Measurements from ENCODE around the gene MAPK8. TPM values are rescaled to one million over a fixed set of nuclear protein-coding genes. Genes with fewer than 3 reads are reported as not detected.

The MAPK8 gene
- total RNA-seq, 1 donor from 2014 or later, result 47.4 TPM

DNA sequence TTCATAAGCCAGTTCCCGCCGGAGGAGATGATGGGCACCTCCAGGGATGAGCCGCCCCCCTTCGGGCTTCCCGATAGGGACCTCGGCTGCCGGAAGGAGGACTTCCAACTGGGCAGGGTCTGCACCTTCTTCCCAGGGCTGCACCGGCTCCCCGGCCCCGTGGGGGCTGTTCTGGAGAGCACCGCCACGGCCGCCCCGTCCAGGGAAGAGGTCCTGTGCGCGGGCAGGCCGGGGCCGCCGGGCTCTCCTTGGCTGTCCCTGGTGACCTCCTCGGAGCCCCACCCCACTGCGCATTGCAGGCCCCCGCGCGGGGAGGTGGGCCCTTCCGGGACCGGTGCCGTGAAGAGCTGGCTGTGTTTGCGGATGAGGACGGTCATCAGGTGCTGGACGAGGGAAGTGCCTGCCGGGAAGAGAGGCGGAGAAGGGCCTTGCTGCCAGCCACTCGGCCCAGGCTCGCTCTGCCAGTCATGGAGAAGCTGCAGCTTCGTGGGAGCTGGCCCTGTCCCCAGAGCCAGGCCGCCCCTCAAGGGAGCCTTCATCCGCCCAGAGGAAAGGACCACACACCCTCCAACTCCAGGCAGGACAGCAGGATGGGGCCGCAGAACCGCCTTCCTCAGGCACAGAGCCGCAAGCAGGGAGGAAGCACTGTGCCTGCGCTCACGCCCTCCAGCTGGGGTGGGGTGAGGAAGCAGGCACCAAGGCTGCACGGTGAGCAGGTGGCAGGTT lies 144.4 kb downstream of the MAPK8 start:
- peaks cover 11% of the 10 kb centered on the region for H3K4me1 ChIP-seq (ENCODE audit: insufficient read depth, low read length)
- Mint-ChIP-seq H3K36me3 (ENCODE audit: low read depth, unreplicated experiment) (peaks cover 3% of the 10 kb centered on the region), H3K27ac (ENCODE audit: unreplicated experiment) (no peak overlapping the region), H3K9me3 (ENCODE audit: unreplicated experiment) (peaks cover 6% of the 10 kb centered on the region), H3K4me1 (ENCODE audit: low read depth, unreplicated experiment) (peaks cover 6% of the 10 kb centered on the region), H3K4me3 (ENCODE audit: unreplicated experiment) (no peak overlapping the region), H3K27me3 (ENCODE audit: low read depth, unreplicated experiment) (peaks cover 15% of the 10 kb centered on the region)
- no peaks in the 10 kb centered on the region for H3K9me3 ChIP-seq (ENCODE audit: insufficient read depth, low read depth, low read length)
- H3K9ac ChIP-seq (ENCODE audit: low read length), result no peak overlapping the region
- H3K79me2 ChIP-seq (ENCODE audit: insufficient read depth, low read length), result no peaks in the 10 kb centered on the region
- peaks cover 7% of the 10 kb centered on the region for H3K36me3 ChIP-seq (ENCODE audit: insufficient read depth, low read length)
- H2AFZ ChIP-seq (ENCODE audit: low read depth, low read length), result no peak overlapping the region
- H3K27ac ChIP-seq (ENCODE audit: low read depth, low read length), result no peak overlapping the region
- no peak overlapping the region for H3K4me3 ChIP-seq (ENCODE audit: insufficient read depth, low read depth, low read length)
- peaks cover 61% of the 10 kb centered on the region for H4K20me1 ChIP-seq (ENCODE audit: insufficient read depth, low read length)
- TF ChIP-seq EZH2 (IDR thresholded peaks at IDR 0.05; ENCODE audit: insufficient read depth, low read length) (no peak), CTCF (IDR thresholded peaks at IDR 0.05; ENCODE audit: insufficient read depth, low read depth, low read length) (no peak)
- DNase-seq (ENCODE audit: low read depth) (no peak), FAIRE-seq (no peak)
- no peaks in the 10 kb centered on the region for H3K27me3 ChIP-seq (ENCODE audit: insufficient read depth, low read length)
- H3K4me2 ChIP-seq (ENCODE audit: low read length), result no peak overlapping the region

DNA sequence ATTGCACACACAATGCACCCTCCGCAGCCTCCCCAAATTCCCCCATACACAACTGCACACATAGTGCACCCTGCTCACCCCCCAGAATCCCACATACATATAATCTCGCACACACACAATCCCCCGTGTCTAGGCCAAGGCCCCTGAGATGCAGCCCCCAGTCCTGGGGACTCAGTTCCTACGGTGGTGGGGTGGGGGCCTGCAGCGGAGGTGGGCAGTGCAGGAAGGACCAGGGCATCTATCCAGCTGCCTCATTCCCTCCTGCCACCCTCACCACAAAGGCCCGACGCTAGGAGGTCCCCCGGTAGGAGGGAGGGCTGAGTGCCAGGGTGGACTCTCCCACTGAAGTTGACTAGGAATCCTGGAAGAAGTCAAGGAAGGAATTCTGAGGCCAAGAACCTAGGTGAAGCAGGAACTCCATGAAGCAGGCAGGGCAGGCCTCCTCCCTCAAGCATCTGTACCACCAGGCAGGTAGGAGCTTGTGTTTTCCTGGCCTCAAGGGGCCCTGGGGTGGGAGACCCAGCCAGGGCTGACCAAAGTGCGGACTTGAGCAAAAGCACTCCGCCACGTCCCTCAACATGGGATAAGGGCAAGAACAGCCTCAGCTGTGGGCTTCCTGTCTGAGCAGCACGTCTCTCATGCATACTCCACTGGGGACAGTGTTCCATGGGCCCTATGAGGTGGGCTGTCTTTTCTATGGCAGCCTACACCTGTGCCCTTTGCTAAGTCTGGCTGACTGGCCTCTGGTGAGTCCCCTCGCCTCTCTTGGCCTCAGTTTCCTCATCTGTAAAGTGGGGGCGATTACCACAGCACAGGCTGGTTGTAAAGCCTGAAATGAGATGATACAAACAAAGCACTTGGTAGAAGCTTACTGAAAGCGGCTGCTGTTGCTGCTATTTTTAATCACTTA lies 145.7 kb downstream of the MAPK8 start:
- H3K27ac ChIP-seq (ENCODE audit: low read depth, low read length), result no peak overlapping the region
- H3K27ac Mint-ChIP-seq (ENCODE audit: unreplicated experiment), result no peak overlapping the region
- no peaks in the 10 kb centered on the region for H3K27me3 ChIP-seq (ENCODE audit: insufficient read depth, low read length)
- peaks cover 7% of the 10 kb centered on the region for H3K36me3 ChIP-seq (ENCODE audit: insufficient read depth, low read length)
- no peak overlapping the region for H3K4me3 ChIP-seq (ENCODE audit: insufficient read depth, low read depth, low read length)
- no peaks in the 10 kb centered on the region for H3K9me3 ChIP-seq (ENCODE audit: insufficient read depth, low read depth, low read length)
- FAIRE-seq, result no peak
- H3K9ac ChIP-seq (ENCODE audit: low read length), result no peak overlapping the region
- no peak overlapping the region for H2AFZ ChIP-seq (ENCODE audit: low read depth, low read length)
- peaks cover 9% of the 10 kb centered on the region for H3K4me1 Mint-ChIP-seq (ENCODE audit: low read depth, unreplicated experiment)
- H3K36me3 Mint-ChIP-seq (ENCODE audit: low read depth, unreplicated experiment), result no peaks in the 10 kb centered on the region
- H4K20me1 ChIP-seq (ENCODE audit: insufficient read depth, low read length), result peaks cover 54% of the 10 kb centered on the region
- TF ChIP-seq CTCF (IDR thresholded peaks at IDR 0.05; ENCODE audit: insufficient read depth, low read depth, low read length) (no peak), EZH2 (IDR thresholded peaks at IDR 0.05; ENCODE audit: insufficient read depth, low read length) (no peak)
- H3K27me3 Mint-ChIP-seq (ENCODE audit: low read depth, unreplicated experiment), result peaks cover 7% of the 10 kb centered on the region
- H3K4me3 Mint-ChIP-seq (ENCODE audit: unreplicated experiment), result no peak overlapping the region
- H3K4me2 ChIP-seq (ENCODE audit: low read length), result no peak overlapping the region
- H3K4me1 ChIP-seq (ENCODE audit: insufficient read depth, low read length), result peaks cover 11% of the 10 kb centered on the region
- H3K79me2 ChIP-seq (ENCODE audit: insufficient read depth, low read length), result no peaks in the 10 kb centered on the region
- DNase-seq (ENCODE audit: low read depth), result no peak
- peaks cover 3% of the 10 kb centered on the region for H3K9me3 Mint-ChIP-seq (ENCODE audit: unreplicated experiment)
